CD4-positive, alpha-beta T cell treated with Interferon alpha-2 for 1 hour (primary cell): Measurements from ENCODE around the gene FRMD7.
"Not testable (repeated sequence)": the region's sequence is repeated elsewhere in the genome, so short reads cannot be mapped to it uniquely, and the experiment has no call there.

Experiments used
- DNase-seq, 2 donors: peaks; one replicate each; pipeline ENCODE4 v3.0.0-alpha.2; 2020 to 2022

Gene FRMD7

DNA sequence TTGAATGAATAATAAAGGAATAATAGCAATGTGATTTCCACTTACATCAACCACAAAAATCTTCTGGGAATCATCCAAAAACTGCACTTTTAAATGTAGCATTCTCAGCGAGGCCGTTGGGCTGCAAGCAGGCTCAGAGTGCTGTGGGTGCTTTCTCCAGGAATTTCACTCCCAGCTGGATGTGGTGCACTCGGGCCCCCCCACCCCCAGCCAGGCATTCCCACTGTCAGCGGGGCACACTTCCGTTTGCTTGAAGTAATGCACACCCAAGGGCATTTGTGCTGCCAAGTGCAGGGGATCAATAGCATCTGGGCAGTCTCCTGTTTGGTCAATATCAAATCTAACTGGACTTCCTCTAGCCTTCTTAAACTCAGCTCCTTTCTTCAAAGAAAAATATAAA lies at the start of gene FRMD7:
TSS of gene FRMD7 (minus strand) at position 278 of the 400 bp plus-strand sequence. CDS start at position 102, 176 bp downstream.
- no peak for DNase-seq

- DNase-seq, result no peak
Observed at GRCh38 chrX:132173647-132174046, 45.8 kb upstream of the FRMD7 start.

DNA sequence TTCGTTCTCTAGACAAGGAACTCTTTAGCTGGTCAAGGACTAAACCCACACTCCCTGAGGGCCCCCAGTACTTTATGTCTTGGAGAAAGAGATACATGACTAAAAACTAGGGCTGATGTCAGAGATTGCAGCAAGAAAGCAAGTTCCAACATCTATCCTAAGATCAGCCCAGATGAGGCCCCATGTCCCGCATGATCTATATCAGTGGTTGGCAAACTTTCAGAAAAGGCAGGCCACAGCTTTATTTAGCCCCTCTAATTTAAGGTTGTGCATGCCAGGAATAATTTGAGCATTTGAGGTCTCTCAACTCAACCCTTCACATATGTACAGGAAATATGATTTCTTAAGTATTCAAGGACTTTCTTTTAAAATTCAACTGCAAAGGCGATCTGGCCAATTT lies 44.1 kb upstream of the FRMD7 start:
- DNase-seq, result no peak

DNA sequence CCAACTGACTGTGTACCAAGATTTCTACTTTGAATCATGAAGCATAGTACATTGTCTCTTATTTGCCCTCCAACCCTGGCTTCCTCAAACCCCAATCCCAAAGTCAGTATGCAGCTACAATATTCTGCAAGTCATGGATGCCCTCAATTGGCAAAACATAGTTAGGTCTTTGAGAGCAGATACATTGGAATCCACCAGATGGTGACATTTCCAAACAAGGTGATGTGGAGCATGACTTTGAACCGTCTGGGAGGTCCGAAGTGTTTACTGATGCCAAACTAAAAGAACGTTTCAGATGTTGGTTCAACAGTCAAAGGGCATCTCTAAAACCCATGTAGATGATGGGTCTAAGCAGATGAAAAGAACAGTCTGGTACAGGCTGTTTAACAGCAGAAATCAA lies 43.7 kb upstream of the FRMD7 start:
- DNase-seq, result no peak

DNA sequence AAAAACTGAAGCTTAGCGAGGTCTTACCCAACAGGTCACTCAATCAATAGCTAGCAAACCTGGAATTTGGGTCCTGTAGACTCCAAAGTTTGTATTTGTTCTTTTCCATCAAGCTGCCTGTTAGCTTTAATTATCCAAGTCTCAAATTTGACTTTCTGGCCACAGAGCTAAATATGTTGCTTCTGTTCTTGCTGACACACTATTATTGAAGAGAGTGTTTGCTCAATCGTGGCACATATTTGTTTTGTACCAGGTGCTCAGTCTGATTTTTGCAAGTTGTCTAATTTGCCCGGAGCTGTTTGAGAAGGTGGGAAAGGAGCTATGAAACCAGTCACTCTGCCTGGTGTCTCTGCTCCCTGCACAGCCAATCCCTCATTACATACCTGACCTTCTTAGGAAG lies 41.7 kb upstream of the FRMD7 start:
- DNase-seq, result no peak

GRCh38 chrX:132165651-132166050 lies 37.8 kb upstream of the FRMD7 start:
- no peak for DNase-seq

DNA sequence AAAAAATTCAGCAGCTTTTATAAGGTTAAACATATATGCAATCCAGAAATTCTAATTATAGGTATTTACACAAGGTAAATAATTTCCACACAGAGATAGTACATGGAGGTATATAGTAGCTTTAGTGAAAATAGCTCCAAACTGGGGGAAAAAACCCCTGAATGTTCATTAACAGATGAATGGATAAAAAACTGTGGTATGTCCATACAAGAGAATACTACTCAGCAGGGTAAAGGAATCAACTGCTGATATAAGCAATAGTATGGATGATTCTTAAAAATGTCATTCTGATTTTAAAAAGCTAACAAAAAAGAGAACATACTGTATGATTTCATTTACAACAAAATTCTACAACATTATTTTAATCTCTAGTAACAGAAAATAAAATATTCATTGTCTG lies 37.2 kb upstream of the FRMD7 start:
- no peak for DNase-seq

DNA sequence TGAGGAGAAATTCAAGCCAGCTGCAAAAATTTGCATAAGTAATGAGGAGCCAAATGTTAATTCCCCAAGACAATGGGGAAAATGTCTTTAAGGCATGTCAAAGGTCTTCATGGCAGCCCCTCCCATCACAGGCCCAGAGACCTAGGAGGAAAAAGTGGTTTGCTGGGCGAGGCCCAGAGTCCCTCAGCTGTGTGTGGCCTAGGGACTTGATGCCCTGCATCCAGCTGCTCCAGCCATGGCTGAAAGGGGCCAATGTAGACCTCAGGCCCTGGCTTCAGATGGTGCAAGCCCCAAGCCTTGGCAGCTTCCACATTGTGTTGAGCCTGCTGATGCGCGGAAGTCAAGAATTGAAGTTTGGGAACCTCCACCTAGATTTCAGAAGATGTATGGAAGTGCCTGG lies 35.3 kb upstream of the FRMD7 start:
- DNase-seq, result not testable (repeated sequence)

- DNase-seq, result no peak
Observed at GRCh38 chrX:132153166-132153565, 25.3 kb upstream of the FRMD7 start.

DNA sequence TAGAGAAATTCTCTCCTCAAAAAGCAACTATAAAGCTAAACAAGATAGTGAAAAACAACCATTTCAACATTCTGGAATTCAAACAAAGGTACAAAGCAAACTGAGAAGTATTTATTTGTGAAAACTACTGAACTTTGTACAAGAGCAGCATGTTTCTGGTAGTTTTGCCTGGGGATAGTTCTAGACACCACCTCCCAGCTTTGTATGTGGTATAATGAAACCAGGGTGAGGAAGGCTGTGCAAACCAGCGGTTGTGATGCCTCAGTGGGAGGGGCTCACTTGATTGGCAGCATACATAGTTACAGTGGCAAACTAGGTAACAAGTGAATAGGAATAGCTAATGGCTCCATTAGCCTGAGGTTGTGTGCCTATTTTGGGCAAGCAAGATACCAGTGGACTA lies 18.6 kb upstream of the FRMD7 start:
- no peak for DNase-seq

DNA sequence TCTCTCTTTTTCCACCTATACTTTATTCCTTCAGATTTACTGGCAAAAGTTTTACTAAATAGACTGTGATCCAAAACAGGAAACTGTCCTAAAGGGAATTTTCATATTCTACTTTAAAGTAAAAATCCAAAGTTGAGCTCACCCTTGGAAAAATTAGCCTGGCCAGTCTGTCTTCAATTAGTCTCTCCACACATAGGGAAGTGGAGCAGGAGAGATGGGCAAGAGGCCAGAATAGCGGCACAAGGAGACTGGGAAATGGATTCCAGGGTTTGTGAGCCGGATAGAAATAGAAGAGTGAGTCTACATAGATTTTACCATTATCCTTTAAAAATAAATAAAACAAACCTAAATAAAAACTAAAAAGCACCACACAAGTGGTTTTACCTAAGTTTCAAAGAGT lies 16.2 kb upstream of the FRMD7 start:
- DNase-seq, result no peak

GRCh38 chrX:132125906-132126305 lies 1.9 kb downstream of the FRMD7 start:
- no peak for DNase-seq

DNA sequence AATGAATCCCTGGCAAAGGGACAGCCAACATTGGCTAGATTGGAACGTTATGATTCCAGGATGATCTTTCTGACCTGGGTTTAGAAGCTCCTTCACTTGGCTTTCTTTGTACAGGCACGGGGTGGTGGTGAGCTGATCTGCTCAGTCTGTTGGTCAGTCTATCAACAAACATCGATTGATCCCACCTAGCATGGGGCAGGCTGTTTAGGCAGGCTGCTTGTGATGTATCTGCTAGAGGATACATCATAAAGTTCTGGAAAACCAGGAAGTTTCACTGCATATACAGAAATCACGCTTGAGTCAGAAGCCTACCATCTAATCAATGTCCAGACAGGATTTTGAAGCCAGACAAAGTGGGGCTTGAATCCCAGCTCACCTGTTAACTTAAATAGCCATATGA lies 6.9 kb downstream of the FRMD7 start:
- DNase-seq, result no peak

DNA sequence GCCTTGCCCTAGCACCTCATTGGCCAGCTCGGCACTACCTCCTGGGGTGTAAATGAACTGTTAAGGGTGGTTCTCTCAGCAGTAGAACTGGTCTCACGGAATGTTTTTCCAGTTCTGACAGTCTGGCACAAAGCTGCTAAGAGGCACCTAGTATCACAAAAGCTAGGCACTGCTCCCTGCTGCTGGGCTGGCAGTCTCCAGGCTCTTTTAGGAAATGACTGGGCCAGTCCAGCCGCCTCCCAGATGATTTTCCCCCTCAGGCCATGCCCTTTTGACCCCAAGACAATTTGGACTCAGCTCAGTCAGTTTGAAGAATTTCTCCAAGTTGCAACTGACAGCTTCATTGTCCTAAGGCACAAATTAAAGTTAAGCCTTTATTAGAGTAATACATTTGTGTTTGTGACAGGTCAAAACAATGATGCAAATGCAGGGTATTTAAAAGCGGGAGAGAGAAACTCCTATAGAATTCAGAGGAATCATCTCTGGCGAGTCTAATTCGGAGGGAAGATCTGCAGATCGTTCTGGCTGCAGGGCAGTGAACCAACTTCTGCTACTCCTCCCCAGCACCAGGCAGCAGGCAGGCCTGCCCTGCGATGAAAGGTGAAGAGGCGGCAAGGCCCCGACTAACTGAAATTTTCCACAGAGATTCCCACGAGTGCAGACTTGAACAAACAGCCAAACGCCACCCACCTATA lies 7.9 kb downstream of the FRMD7 start:
- no peak for DNase-seq

- DNase-seq, result no peak
Observed at GRCh38 chrX:132119283-132119682, 8.5 kb downstream of the FRMD7 start.

GRCh38 chrX:132118358-132118757 lies 9.5 kb downstream of the FRMD7 start:
- DNase-seq, result no peak

DNA sequence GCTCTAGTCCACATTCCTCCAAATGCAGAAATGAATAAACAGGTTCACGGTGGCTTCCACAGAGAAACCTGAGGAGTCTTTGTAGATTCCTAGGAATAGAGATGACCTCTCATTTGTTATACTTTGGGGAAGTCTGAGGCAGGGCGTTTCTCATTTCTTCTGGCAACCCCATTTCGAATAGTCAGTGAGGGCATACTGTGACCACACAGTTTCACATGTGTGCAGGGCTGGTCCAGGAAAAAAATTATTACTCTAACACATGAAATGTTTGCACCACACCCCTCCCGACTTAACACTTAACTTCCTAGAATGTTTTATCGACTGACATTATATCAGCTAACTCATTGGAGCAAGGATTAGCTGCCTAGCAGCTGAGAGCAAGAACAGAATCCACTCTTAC lies 12.0 kb downstream of the FRMD7 start:
- no peak for DNase-seq

GRCh38 chrX:132114607-132115006 lies 13.2 kb downstream of the FRMD7 start:
- DNase-seq, result no peak

DNA sequence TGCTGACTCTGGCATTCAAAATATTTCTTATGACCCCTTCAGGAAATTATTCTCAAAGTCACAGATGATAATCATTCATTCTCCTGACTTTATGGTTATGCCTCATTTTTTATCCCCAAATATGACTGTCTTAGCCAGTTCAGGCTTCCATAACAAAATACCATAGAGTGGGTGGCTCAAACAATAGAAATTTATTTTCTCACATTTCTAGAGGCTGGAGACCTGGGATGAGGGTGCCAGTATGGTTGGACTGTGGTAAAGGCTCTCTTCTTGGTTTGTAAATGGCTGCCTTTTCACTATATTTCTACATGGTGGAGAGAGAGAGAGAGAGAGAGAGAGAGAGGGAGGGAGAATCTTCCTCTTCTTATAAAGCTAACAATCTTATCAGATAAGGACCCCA lies 20.5 kb downstream of the FRMD7 start:
- no peak for DNase-seq

GRCh38 chrX:132101799-132102198 lies 26.0 kb downstream of the FRMD7 start:
- no peak for DNase-seq

DNA sequence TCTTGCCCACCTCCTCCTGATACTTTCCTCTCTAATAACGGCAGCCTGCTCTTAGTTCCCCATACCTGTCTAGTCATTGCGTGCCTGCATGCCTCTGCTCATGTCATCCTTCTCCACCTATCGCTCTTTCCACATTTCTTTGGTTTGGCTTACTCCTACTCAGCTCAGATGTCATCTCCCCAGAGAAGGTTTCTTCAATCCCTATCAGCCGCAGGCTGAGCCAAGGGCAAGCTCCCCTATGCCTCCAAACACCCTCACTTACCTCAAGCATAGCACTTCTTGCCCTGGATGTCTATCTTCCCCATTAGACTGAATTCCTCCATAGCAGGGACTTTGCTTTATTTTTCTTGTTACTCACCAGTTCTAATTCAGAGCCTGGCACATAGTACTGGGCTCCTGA lies 26.6 kb downstream of the FRMD7 start:
- DNase-seq, result no peak

DNA sequence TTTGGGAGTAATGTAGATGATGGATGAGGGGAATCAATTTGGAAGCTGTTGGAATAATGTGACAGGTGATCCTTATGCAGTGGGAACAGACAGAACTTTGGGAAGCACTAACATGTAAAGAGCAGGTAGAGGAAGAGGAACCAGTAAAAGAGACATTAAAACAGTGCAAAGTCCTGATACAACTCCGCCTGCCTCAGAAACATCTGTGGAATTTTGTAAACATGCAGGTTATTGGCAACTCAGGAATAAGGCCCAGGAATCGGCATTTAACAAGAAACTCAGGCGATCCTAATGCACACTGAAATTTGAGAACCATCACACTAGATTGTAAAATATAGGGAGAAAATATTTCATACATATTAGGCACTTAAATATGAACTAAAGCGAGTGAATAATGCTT lies 29.1 kb downstream of the FRMD7 start:
- DNase-seq, result not testable (repeated sequence)

- DNase-seq, result no peak
Observed at GRCh38 chrX:132094164-132094563, 33.7 kb downstream of the FRMD7 start.

DNA sequence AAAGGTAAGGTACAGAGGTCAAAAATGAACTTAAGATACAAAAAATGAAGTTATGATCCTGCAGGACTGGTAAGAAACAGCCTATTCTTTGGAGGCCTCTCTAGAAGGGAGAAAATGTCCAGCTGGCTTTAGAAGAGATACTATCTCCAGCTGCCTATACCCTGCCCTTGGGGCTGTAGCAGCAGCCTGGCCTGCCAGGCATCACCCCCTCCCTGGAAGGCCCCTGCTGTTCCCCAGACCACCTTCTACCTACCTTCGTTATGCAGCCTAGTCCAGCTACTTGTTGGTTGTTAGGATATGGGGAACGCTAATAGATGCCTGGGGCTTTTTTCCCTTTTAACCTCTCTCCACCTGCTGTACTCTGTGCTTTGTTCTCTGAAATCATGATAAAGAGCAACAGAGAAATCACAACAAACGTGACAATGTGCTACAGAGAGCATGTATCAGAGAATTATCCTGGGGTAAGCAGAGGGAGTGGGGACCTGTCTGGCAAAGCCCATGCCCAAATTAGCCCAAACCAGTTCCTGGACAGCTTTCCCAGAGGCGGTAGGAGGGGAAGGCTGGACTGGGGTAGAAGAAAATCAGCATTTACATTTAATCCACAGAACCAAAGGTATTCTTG lies 34.5 kb downstream of the FRMD7 start:
- no peak for DNase-seq
